Activated naive CD4-positive, alpha-beta T cell treated with anti-CD3 and anti-CD28 coated beads for 36 hours (primary cell): Measurements from ENCODE around the gene ATG9A. TPM values are rescaled to one million over a fixed set of nuclear protein-coding genes. Genes with fewer than 3 reads are reported as not detected.
"Not testable (repeated sequence)": the region's sequence is repeated elsewhere in the genome, so short reads cannot be mapped to it uniquely, and the experiment has no call there.

ENCODE experiments used
- CTCF ChIA-PET: fragments of 350-600 bp; sonication (Branson Sonifier 250); formaldehyde crosslinking; loops from one replicate; lab custom pipeline; 2021; ENCODE audit warnings: antibody characterized with exemption; lab: Charles Lee
- DNase-seq: peaks from one replicate; pipeline ENCODE4 v3.0.0-alpha.2; 2020
- H3K27ac Mint-ChIP-seq: one replicate; pipeline ENCODE4 v1.8.0; 2021; ENCODE audit warnings: mild to moderate bottlenecking, mixed read lengths
- H3K27me3 Mint-ChIP-seq: one replicate; pipeline ENCODE4 v1.8.0; 2021; ENCODE audit warnings: low read depth, mixed read lengths
- H3K36me3 Mint-ChIP-seq: one replicate; pipeline ENCODE4 v1.8.0; 2021; ENCODE audit warnings: low read depth, mixed read lengths
- H3K4me1 Mint-ChIP-seq: one replicate; pipeline ENCODE4 v1.8.0; 2021; ENCODE audit warnings: low read depth, mixed read lengths
- H3K4me3 Mint-ChIP-seq: one replicate; pipeline ENCODE4 v1.8.0; 2021; ENCODE audit warnings: mild to moderate bottlenecking, moderate library complexity, mixed read lengths
- H3K9me3 Mint-ChIP-seq: one replicate; pipeline ENCODE4 v1.8.0; 2021; ENCODE audit warnings: mixed read lengths
- intact Hi-C: fragments of 100-400 bp; cut with micrococcal nuclease; formaldehyde crosslinking; loops from one replicate; pipeline ENCODE4 v1.15.1; 2023
- total RNA-seq, 2 experiments: library from RNA; stranded (reverse); gene quantifications; one replicate each; pipeline ENCODE4 v1.2.3, GENCODE V29; 2021

Gene ATG9A
- total RNA-seq, 2 experiments from 2014 or later: 26.0 to 27.7 TPM

- DNase-seq: no peak
- Mint-ChIP-seq H3K4me1 (peaks cover 32% of the 10 kb centered on the region), H3K27me3 (no peaks in the 10 kb centered on the region), H3K4me3 (no peak overlapping the region), H3K27ac (peak overlapping the region; percentile 78), H3K9me3 (peaks cover under 1% of the 10 kb centered on the region), H3K36me3 (peaks cover 18% of the 10 kb centered on the region)
- CTCF ChIA-PET: interaction anchor here (1.0 to 4.0 kb wide), 4 partner anchors 35 to 86 kb away, joined by 3 to 21 read pairs (median 4); no protein-coding TSS in a partner anchor
- intact Hi-C loops: no loop called here
These were observed 19.9 kb downstream of the ATG9A start for GRCh38 chr2:219209236-219210195.

GRCh38 chr2:219207884-219208740 lies 21.3 kb downstream of the ATG9A start:
- Mint-ChIP-seq H3K4me1 (peaks cover 32% of the 10 kb centered on the region), H3K4me3 (peak overlapping the region; percentile 94), H3K36me3 (peaks cover 13% of the 10 kb centered on the region)

GRCh38 chr2:219207134-219207883 lies 22.1 kb downstream of the ATG9A start:
- H3K36me3 Mint-ChIP-seq: peaks cover 13% of the 10 kb centered on the region

More at GRCh38 chr2:219207884-219208740, 21.3 kb downstream of the ATG9A start:
- H3K27me3 Mint-ChIP-seq: no peaks in the 10 kb centered on the region
- no peak for DNase-seq
- CTCF ChIA-PET: interaction anchor here (0.5 to 4.0 kb wide), 9 partner anchors 36 to 163 kb away, joined by 3 to 21 read pairs (median 4); partner anchors contain the start of gene DNAJB2
- intact Hi-C loops: loop anchor here (1.0 to 2.0 kb wide), 2 partner anchors 11 to 179 kb away; partner anchors contain the start of gene DNPEP
- peaks cover 3% of the 10 kb centered on the region for H3K9me3 Mint-ChIP-seq
- peak overlapping the region; percentile 78 for H3K27ac Mint-ChIP-seq

GRCh38 chr2:219206328-219207133 lies 22.9 kb downstream of the ATG9A start, which contains the start of gene ZFAND2B:
Gene ZFAND2B, plus strand, starts transcription at chr2:219206782. Its CDS starts 206 bp downstream, at chr2:219206988.
- Mint-ChIP-seq H3K4me1 (peaks cover 32% of the 10 kb centered on the region), H3K27ac (peak within 1 kb of the TSS; percentile 96), H3K9me3 (peaks cover 3% of the 10 kb centered on the region), H3K27me3 (no peaks in the 10 kb centered on the region), H3K4me3 (peak within 1 kb of the TSS; percentile 94), H3K36me3 (peaks cover 9% of the 10 kb centered on the region)
- DNase-seq: peak; percentile 94
- CTCF ChIA-PET: interaction anchor here (0.6 to 4.0 kb wide), 14 partner anchors 10 to 309 kb away, joined by 3 to 21 read pairs (median 4); partner anchors contain the start of genes CNPPD1, DNAJB2, NHEJ1 and SLC23A3
- intact Hi-C loops: loop anchor here (1.0 to 2.0 kb wide), 8 partner anchors 13 to 638 kb away; partner anchors contain the start of genes ANKZF1, ATG9A, CNOT9 and DNAJB2

More at GRCh38 chr2:219207134-219207883, 22.1 kb downstream of the ATG9A start:
- peaks cover 3% of the 10 kb centered on the region for H3K9me3 Mint-ChIP-seq
- peak overlapping the region; percentile 96 for H3K27ac Mint-ChIP-seq
- no peaks in the 10 kb centered on the region for H3K27me3 Mint-ChIP-seq
- no peak for DNase-seq
- H3K4me3 Mint-ChIP-seq: peak overlapping the region; percentile 94
- CTCF ChIA-PET: interaction anchor here (0.5 to 4.0 kb wide), 15 partner anchors 24 to 166 kb away, joined by 3 to 21 read pairs (median 4); partner anchors contain the start of genes CNPPD1, DNAJB2, NHEJ1 and SLC23A3
- H3K4me1 Mint-ChIP-seq: peaks cover 32% of the 10 kb centered on the region
- intact Hi-C loops: loop anchor here (1.0 to 2.0 kb wide), 2 partner anchors 12 to 179 kb away; partner anchors contain the start of gene DNPEP

- CTCF ChIA-PET: interaction anchor here (0.9 to 4.0 kb wide), 13 partner anchors 9 to 308 kb away, joined by 3 to 21 read pairs (median 5); partner anchors contain the start of genes CNPPD1, DNAJB2, NHEJ1 and SLC23A3
These were observed 23.5 kb downstream of the ATG9A start for GRCh38 chr2:219205981-219206327.

GRCh38 chr2:219205165-219205538 lies 24.3 kb downstream of the ATG9A start:
- Mint-ChIP-seq H3K4me1 (peaks cover 32% of the 10 kb centered on the region), H3K27me3 (no peaks in the 10 kb centered on the region), H3K4me3 (peak overlapping the region; percentile 32), H3K36me3 (peaks cover 9% of the 10 kb centered on the region), H3K9me3 (peaks cover 7% of the 10 kb centered on the region), H3K27ac (peak overlapping the region; percentile 30)
- CTCF ChIA-PET: interaction anchor here (0.6 kb wide), 1 partner anchor 109 kb away, joined by 3 read pairs; no protein-coding TSS in a partner anchor
- no peak for DNase-seq
- intact Hi-C loops: no loop called here

More at GRCh38 chr2:219205981-219206327, 23.5 kb downstream of the ATG9A start:
- Mint-ChIP-seq H3K36me3 (peaks cover 9% of the 10 kb centered on the region), H3K4me1 (peaks cover 29% of the 10 kb centered on the region), H3K27me3 (no peaks in the 10 kb centered on the region), H3K4me3 (peak overlapping the region; percentile 94), H3K27ac (peak overlapping the region; percentile 96), H3K9me3 (peaks cover 5% of the 10 kb centered on the region)
- intact Hi-C loops: loop anchor here (1.0 to 2.0 kb wide), 7 partner anchors 23 to 638 kb away; partner anchors contain the start of genes ANKZF1, ATG9A, CNOT9 and DNAJB2
- DNase-seq: no peak

- H3K36me3 Mint-ChIP-seq: peaks cover 9% of the 10 kb centered on the region
- DNase-seq: no peak
- peaks cover 29% of the 10 kb centered on the region for H3K4me1 Mint-ChIP-seq
- CTCF ChIA-PET: interaction anchor here (0.6 kb wide), 1 partner anchor 12 kb away, joined by 3 read pairs; no protein-coding TSS in a partner anchor
- no peaks in the 10 kb centered on the region for H3K27me3 Mint-ChIP-seq
- H3K27ac Mint-ChIP-seq: no peak overlapping the region
- intact Hi-C loops: no loop called here
- peaks cover 7% of the 10 kb centered on the region for H3K9me3 Mint-ChIP-seq
- no peak overlapping the region for H3K4me3 Mint-ChIP-seq
These were observed 24.8 kb downstream of the ATG9A start for GRCh38 chr2:219204425-219205164.

GRCh38 chr2:219201331-219201730 lies 28.1 kb downstream of the ATG9A start:
- CTCF ChIA-PET: interaction anchor here (1.0 to 1.9 kb wide), 5 partner anchors 20 to 94 kb away, joined by 3 to 6 read pairs (median 5); no protein-coding TSS in a partner anchor
- H3K36me3 Mint-ChIP-seq, DNase-seq, intact Hi-C loops, H3K9me3 Mint-ChIP-seq, H3K27me3 Mint-ChIP-seq, H3K4me3 Mint-ChIP-seq, H3K27ac Mint-ChIP-seq: not testable (repeated sequence)
- H3K4me1 Mint-ChIP-seq: peaks cover 12% of the 10 kb centered on the region

- H3K27me3 Mint-ChIP-seq, intact Hi-C loops, H3K36me3 Mint-ChIP-seq, H3K9me3 Mint-ChIP-seq: not testable (repeated sequence)
- CTCF ChIA-PET: interaction anchor here (1.0 to 1.9 kb wide), 4 partner anchors 19 to 94 kb away, joined by 3 to 6 read pairs (median 4); no protein-coding TSS in a partner anchor
- peak; percentile 37 for DNase-seq
- H3K4me3 Mint-ChIP-seq: peak overlapping the region; percentile 73
- H3K27ac Mint-ChIP-seq: peak overlapping the region; percentile 81
- peaks cover 12% of the 10 kb centered on the region for H3K4me1 Mint-ChIP-seq
These were observed 28.7 kb downstream of the ATG9A start for GRCh38 chr2:219200502-219201326.
